GM13977 (cell line): ENCODE data around the gene DDR2.
"Not testable (repeated sequence)": the region's sequence is repeated elsewhere in the genome, so short reads cannot be mapped to it uniquely, and the experiment has no call there.

Experiments
- DNase-seq: peaks from one replicate; pipeline ENCODE4 v3.0.0; 2012; ENCODE audit warnings: low spot score
- in situ Hi-C: fragments of 300-500 bp; cut with MboI; formaldehyde crosslinking; loops from one replicate; pipeline ENCODE4 v1.12.0; 2022; ENCODE audit warnings: low sequenced_read_pairs, low pct_unique_long_range_greater_than_20kb, mixed read lengths, inconsistent platforms; ENCODE audit not compliant: unreplicated experiment
- TF ChIP-seq, protein P1 (sequence below): IDR thresholded peaks from 2 replicates; pipeline ENCODE4 v1.5.1; 2012; ENCODE audit warnings: mild to moderate bottlenecking, control low read depth; ENCODE audit not compliant: insufficient read depth; ENCODE audit errors: extremely low read depth, missing control alignments

DDR2 gene

DNA sequence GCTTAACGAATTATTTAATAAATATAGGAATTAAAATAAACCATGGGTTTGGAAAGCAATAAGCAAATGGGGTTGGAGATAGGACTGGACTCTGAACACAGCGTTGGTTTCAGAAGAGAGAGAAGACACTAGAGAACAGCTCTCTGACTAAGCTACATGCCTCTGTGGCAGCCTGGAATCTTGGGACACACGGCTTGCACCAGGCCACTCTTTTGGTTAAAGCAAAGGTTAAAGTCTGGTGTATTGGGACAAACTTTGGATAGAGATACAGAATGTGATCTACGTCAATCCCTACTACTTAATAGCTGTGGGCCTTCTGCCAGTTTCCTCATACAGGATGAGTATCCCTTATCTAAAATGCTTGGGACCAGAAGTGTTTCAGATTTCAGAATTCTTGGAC lies 108.5 kb downstream of the DDR2 start:
- in situ Hi-C loops: no loop called here
- no peak for DNase-seq
- TF ChIP-seq, protein P1, sequence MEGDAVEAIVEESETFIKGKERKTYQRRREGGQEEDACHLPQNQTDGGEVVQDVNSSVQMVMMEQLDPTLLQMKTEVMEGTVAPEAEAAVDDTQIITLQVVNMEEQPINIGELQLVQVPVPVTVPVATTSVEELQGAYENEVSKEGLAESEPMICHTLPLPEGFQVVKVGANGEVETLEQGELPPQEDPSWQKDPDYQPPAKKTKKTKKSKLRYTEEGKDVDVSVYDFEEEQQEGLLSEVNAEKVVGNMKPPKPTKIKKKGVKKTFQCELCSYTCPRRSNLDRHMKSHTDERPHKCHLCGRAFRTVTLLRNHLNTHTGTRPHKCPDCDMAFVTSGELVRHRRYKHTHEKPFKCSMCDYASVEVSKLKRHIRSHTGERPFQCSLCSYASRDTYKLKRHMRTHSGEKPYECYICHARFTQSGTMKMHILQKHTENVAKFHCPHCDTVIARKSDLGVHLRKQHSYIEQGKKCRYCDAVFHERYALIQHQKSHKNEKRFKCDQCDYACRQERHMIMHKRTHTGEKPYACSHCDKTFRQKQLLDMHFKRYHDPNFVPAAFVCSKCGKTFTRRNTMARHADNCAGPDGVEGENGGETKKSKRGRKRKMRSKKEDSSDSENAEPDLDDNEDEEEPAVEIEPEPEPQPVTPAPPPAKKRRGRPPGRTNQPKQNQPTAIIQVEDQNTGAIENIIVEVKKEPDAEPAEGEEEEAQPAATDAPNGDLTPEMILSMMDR: no peak

DNA sequence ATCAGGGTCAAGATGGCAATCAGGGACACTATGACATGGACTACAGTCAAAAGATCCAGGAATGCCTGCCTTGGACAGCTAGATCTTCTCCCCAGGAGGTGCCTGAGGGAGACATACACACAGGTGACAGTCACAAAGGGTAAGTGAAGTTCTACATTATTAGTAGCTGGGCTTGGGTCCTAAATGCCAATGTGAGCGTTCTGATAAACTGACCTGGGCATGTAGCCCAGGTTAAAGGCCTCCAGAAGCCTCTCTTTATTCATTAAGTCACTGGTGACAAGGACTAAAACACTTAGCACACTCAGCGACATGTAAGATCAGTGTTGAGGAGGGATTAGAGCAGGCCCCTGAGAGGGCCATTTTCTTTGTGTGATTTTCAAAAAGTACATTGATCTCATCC lies 109.3 kb downstream of the DDR2 start:
- TF ChIP-seq, protein P1: no peak
- DNase-seq: no peak
- in situ Hi-C loops: no loop called here

DNA sequence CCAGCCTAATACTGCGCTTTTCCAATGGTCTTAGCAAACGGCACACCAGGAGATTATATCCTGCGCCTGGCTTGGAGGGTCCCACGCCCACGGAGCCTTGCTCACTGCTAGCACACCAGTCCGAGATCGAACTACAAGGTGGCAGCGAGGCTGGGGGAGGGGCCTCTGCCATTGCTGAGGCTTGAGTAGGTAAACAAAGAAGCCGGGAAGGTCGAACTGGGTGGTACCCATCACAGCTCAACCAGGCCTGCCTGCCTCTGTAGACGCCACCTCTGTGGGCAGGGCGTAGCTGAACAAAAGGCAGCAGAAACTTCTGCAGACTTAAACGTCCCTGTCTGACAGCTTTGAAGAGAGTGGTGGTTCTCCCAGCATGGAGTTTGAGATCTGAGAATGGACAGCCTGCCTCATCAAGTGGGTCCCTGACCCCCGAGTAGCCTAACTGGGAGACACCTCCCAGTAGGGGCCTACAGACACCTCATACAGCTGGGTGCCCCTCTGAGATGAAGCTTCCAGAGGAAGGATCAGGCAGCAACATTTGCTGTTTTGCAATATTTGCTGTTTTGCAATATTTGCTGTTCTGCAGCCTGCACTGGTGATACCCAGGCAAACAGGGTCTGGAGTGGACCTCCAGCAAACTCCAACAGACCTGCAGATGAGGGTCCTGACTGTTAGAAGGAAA lies 114.1 kb downstream of the DDR2 start:
- in situ Hi-C loops, DNase-seq: not testable (repeated sequence)

DNA sequence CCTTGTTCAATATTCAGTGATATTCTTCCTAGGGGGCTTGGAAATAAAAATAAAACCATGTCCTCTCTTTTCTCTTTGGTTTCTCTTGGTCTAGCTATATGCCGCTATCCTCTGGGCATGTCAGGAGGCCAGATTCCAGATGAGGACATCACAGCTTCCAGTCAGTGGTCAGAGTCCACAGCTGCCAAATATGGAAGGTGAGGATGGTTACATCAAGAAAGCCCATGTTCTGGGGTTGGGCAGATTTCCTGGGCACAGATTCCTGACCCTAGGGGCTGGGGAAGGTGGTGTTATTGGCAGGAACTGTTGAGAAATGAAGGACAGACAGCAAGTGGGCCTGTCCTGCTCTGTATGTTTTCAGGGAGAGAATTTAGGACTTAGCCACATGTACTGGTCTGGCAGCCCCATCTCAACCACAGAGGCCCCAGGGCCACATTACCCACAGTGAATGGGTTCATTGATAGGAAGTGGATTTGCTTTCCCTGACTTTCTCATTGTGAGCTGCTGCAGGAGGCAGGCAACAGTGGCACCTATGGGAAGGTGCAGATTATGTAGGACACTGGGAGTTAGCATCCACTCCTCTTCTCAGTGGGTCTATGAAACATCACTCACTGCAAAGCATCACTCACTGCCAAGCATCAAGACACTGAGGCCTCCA lies 120.9 kb downstream of the DDR2 start:
- in situ Hi-C loops: no loop called here

DNA sequence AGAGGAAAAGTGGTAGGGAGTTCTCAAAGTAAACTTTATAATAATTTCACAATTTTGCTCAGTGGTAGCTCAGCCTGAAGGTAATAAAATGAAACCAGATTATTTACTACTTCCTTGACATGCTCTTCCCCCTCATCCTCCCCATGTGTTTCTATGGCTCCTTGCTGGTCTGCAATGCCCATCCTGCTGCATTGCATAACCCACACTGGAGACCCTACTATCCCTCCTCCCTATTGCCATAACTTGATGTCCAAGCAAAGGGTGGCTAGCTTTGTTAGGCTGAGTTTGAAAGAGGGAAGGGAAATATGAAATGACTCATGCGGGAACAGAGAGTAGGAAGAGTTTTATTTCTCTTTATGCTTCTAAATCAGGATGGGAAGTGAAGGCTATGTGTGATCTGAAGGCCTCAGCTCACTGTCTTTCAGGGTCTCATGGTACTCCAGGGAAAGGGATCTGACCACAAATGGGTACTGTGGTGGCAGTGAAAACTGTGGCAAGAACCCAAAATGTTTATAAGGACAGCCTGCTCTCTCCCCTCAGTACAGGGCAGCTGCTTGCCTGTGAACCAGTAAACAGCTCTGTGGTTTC lies 121.8 kb downstream of the DDR2 start:
- DNase-seq: no peak
- in situ Hi-C loops: no loop called here
- TF ChIP-seq, protein P1: no peak

More for the DNA sequence above, 120.9 kb downstream of the DDR2 start:
- no peak for DNase-seq
- TF ChIP-seq, protein P1: no peak

DNA sequence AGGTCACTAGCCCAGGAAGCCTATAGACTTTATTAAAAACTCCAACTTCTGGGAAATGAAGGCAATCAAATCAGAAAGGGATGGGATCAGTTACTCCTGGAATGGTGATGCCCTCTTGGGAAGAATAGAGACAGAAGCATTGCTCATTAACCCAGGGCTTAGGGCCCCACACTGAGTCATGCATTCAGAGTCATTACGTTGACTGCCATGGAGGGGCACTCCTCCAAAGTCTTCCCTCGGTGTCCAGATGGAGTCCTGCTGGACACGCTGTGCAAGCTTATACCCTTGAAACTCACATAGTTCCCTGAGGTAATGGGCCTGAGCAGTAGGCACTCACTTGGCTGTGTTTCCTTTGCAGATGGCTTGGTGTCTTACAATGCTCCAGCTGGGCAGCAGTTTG lies 123.0 kb downstream of the DDR2 start:
- in situ Hi-C loops: no loop called here
- DNase-seq: no peak
- TF ChIP-seq, protein P1: no peak

DNA sequence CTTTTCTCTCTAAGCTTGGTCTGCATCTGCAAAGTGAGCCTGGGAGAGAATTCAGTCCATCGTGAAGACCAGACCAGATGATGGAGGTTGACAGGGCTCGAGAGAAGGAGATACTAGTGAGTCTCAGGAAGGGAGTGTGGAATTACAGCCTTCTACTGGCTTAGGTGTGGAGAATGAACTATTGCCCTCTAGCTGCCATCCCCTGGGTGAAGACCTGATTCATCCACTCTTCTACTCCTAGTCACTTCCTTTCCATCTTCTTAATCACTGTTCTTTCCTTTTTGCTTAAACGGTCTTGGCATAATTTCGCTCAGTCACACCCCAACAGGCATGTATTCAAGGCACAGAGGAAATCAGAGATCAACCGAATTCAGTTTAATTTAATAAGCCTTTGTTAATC lies 124.3 kb downstream of the DDR2 start:
- no peak for DNase-seq
- in situ Hi-C loops: no loop called here
- TF ChIP-seq, protein P1: no peak
